CD4-positive, alpha-beta T cell (primary cell): ENCODE measurements around the gene RPL34. TPM values are rescaled to one million over a fixed set of nuclear protein-coding genes. Genes with fewer than 3 reads are reported as not detected.

Experiments used
- ATAC-seq: fragments of 200-7000 bp; cut with Tn5 transposase; one replicate; pipeline ENCODE4 v1.10.0; 2022; ENCODE audit warnings: mild to moderate bottlenecking; ENCODE audit not compliant: poor library complexity
- CTCF ChIA-PET: fragments of 350-600 bp; sonication (Branson Sonifier 250); formaldehyde crosslinking; loops from one replicate; lab custom pipeline; 2021; ENCODE audit warnings: antibody characterized with exemption, inconsistent platforms; lab: Charles Lee
- POLR2A ChIA-PET: fragments of 350-600 bp; sonication (Branson Sonifier 250); formaldehyde crosslinking; loops from one replicate; lab custom pipeline; 2021; ENCODE audit warnings: antibody characterized with exemption, inconsistent platforms; lab: Charles Lee
- DNase-seq, 14 experiments: peaks; one replicate each; pipeline ENCODE4 v3.0.0-alpha.2; 2013 to 2020; ENCODE audit warnings: mixed read lengths in 2 of 14
- H3K27ac ChIP-seq, 2 donors: one replicate each; pipeline versions ENCODE4 v1.5.1 to v1.7.0; 2013; ENCODE audit warnings: low read length in 2 of 2, low read depth in 1 of 2, mild to moderate bottlenecking in 1 of 2
- H3K27me3 ChIP-seq, 2 experiments: 1 replicate in 1 of 2; 2 replicates in 1 of 2; pipeline versions ENCODE4 v1.6.1 to v1.7.0; 2013; ENCODE audit warnings: low read length in 2 of 2, control low read depth in 1 of 2, mild to moderate bottlenecking in 1 of 2, moderate library complexity in 1 of 2; ENCODE audit not compliant: insufficient read depth in 2 of 2, control insufficient read depth in 1 of 2
- H3K36me3 ChIP-seq: one replicate; pipeline ENCODE4 v1.6.1; 2013; ENCODE audit warnings: low read length, control low read depth; ENCODE audit not compliant: insufficient read depth
- H3K4me1 ChIP-seq: one replicate; pipeline ENCODE4 v1.6.1; 2013; ENCODE audit warnings: low read length, control low read depth; ENCODE audit not compliant: insufficient read depth
- H3K4me3 ChIP-seq: one replicate; pipeline ENCODE4 v1.5.1; 2013; ENCODE audit warnings: mild to moderate bottlenecking, low read length, moderate library complexity
- H3K9me3 ChIP-seq, 2 experiments: 1 replicate in 1 of 2; 2 replicates in 1 of 2; pipeline versions ENCODE4 v1.6.1 to v1.7.0; 2013; ENCODE audit warnings: low read length in 2 of 2, mild to moderate bottlenecking in 2 of 2, control low read depth in 1 of 2, moderate library complexity in 1 of 2; ENCODE audit not compliant: control insufficient read depth in 1 of 2, insufficient read depth in 1 of 2
- H3K27ac Mint-ChIP-seq: one replicate; pipeline ENCODE4 v1.8.0; 2020; ENCODE audit warnings: mixed read lengths
- H3K27me3 Mint-ChIP-seq: one replicate; pipeline ENCODE4 v1.8.0; 2021; ENCODE audit warnings: mixed read lengths
- H3K36me3 Mint-ChIP-seq: one replicate; pipeline ENCODE4 v1.8.0; 2021; ENCODE audit warnings: low read depth, mixed read lengths
- H3K4me1 Mint-ChIP-seq: one replicate; pipeline ENCODE4 v1.8.0; 2021; ENCODE audit warnings: low read depth, mixed read lengths
- H3K4me3 Mint-ChIP-seq: one replicate; pipeline ENCODE4 v1.8.0; 2020; ENCODE audit warnings: mild to moderate bottlenecking, mixed read lengths
- H3K9me3 Mint-ChIP-seq: one replicate; pipeline ENCODE4 v1.8.0; 2020; ENCODE audit warnings: mixed read lengths
- intact Hi-C, 2 experiments: fragments of 100-400 bp; cut with DNase I in 1 of 2; cut with micrococcal nuclease in 1 of 2; formaldehyde crosslinking; loops; one replicate each; pipeline versions ENCODE4 v1.15.1 to v1.9.0; 2023 to 2025; cut with DNase I, micrococcal nuclease
- total RNA-seq, 174 experiments: library from RNA in 2 of 174; stranded (reverse) in 2 of 174; gene quantifications; one replicate each; pipeline ENCODE4 v1.2.3 and lab custom pipeline; 2021 to 2026
- TF ChIP-seq, protein P1 (sequence below): fragments of 200-600 bp; IDR thresholded peaks from one replicate; pipeline ENCODE4 v1.8.0; 2022; ENCODE audit warnings: antibody characterized with exemption, mild to moderate bottlenecking

The RPL34 gene
- total RNA-seq, 2 experiments from 2014 or later: 3,283 to 3,551 TPM

DNA sequence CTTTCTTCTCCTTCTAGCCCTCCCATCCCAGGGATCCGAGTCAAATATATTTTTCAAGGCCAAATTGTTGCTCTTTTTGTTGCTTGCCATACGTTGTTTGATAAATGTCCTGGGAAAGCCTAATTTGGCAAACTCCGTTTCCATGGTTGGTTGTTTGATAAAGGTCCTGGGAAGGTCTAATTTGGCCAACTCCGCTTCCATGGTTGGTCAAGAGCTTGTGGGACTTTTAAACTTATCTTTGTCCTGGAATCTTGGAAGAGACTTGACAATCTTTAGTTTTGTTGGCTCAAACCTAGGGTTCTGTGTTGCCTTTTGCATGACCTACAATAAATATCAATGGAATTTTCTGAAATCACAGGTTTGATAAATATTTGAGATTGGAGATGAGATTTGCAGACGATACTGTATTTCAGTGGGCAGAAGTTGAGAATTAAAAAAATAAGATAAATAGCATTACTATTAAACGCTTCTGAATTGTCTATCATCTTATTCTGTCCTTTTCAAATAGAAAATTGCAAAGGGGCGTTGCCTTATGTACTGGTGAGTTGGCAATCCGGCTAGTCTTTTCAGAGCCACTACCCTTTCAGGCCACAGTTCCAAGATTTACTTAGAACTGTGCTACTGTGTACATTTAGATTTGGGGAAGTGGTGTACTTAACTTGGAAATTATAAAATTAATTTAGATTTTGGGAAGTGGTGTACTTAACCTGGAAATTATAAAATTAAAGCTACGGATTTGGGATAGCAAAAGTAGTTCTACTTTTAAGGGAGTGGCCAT, 30.8 kb downstream of the RPL34 start:
- Histone ChIP-seq H3K9me3 (no peaks in the 10 kb centered on the region), H3K27ac (peak overlapping the region; percentile 84), H3K27me3 (no peaks in the 10 kb centered on the region), H3K4me1 (peaks cover 15% of the 10 kb centered on the region), H3K36me3 (peaks cover 5% of the 10 kb centered on the region), H3K4me3 (peak overlapping the region; percentile 85)
- ChIA-PET POLR2A (interaction anchor here (0.8 to 2.9 kb wide), 8 partner anchors 18 to 632 kb away, joined by 3 to 52 read pairs (median 4); partner anchors contain the start of genes LEF1 and RPL34), CTCF (interaction anchor here (0.7 to 1.5 kb wide), 3 partner anchors 23 to 632 kb away, joined by 3 read pairs; no protein-coding TSS in a partner anchor)
- Mint-ChIP-seq H3K27ac (peak overlapping the region; percentile 99), H3K27me3 (no peaks in the 10 kb centered on the region), H3K4me3 (peak overlapping the region; percentile 93), H3K4me1 (peaks cover 50% of the 10 kb centered on the region), H3K9me3 (no peaks in the 10 kb centered on the region), H3K36me3 (peaks cover 30% of the 10 kb centered on the region)
- intact Hi-C loops: loop anchor here (2.0 to 10.0 kb wide), 4 partner anchors 30 to 1164 kb away; partner anchors contain the start of genes CYP2U1 (in 1 of the 2), GAR1 (in 1 of the 2), HADH (in 1 of the 2) and RPL34 (in 1 of the 2)
- DNase-seq (peak in 2 of 14 experiments; percentile 22 to 27), ATAC-seq (no peak)
- TF ChIP-seq, protein P1, sequence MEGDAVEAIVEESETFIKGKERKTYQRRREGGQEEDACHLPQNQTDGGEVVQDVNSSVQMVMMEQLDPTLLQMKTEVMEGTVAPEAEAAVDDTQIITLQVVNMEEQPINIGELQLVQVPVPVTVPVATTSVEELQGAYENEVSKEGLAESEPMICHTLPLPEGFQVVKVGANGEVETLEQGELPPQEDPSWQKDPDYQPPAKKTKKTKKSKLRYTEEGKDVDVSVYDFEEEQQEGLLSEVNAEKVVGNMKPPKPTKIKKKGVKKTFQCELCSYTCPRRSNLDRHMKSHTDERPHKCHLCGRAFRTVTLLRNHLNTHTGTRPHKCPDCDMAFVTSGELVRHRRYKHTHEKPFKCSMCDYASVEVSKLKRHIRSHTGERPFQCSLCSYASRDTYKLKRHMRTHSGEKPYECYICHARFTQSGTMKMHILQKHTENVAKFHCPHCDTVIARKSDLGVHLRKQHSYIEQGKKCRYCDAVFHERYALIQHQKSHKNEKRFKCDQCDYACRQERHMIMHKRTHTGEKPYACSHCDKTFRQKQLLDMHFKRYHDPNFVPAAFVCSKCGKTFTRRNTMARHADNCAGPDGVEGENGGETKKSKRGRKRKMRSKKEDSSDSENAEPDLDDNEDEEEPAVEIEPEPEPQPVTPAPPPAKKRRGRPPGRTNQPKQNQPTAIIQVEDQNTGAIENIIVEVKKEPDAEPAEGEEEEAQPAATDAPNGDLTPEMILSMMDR: no peak

DNA sequence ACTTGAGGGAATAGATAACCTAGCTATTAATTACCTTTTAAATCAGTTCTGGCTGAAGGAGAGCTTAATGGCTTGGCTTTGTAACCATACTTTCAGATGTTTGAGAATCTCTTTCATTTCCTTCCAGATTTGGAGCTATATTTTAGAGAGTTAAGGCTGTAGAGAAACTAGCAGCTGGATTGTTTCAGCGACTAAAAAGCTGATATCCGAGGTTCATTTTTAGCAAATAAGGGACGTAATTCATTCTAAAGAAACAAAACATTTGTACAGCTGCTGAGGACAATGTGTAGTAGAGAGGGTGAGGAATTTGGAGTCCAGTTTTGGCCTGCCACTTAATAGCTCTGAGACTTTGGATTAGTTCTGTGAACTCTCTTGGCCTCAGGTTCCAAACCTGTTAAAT, 42.3 kb downstream of the RPL34 start:
- H3K9me3 ChIP-seq: no peaks in the 10 kb centered on the region
- no peak overlapping the region for H3K4me3 Mint-ChIP-seq
- H3K4me3 ChIP-seq: no peak overlapping the region
- no peak overlapping the region for H3K27ac Mint-ChIP-seq
- H3K36me3 ChIP-seq: peaks cover 65% of the 10 kb centered on the region
- H3K4me1 ChIP-seq: no peaks in the 10 kb centered on the region
- TF ChIP-seq, protein P1: no peak
- no peaks in the 10 kb centered on the region for H3K27me3 ChIP-seq
- DNase-seq (no peak), ATAC-seq (no peak)
- no peak overlapping the region for H3K27ac ChIP-seq
- ChIA-PET CTCF (interaction anchor here (0.7 kb wide), 1 partner anchor 57 kb away, joined by 3 read pairs; no protein-coding TSS in a partner anchor), POLR2A (interaction anchor here (1.2 kb wide), 1 partner anchor 13 kb away, joined by 5 read pairs; the partner anchor contains the start of gene OSTC)
- peaks cover 88% of the 10 kb centered on the region for H3K36me3 Mint-ChIP-seq
- H3K4me1 Mint-ChIP-seq: peaks cover 7% of the 10 kb centered on the region
- H3K27me3 Mint-ChIP-seq: no peaks in the 10 kb centered on the region
- H3K9me3 Mint-ChIP-seq: no peaks in the 10 kb centered on the region
- intact Hi-C loops: no loop called here

DNA sequence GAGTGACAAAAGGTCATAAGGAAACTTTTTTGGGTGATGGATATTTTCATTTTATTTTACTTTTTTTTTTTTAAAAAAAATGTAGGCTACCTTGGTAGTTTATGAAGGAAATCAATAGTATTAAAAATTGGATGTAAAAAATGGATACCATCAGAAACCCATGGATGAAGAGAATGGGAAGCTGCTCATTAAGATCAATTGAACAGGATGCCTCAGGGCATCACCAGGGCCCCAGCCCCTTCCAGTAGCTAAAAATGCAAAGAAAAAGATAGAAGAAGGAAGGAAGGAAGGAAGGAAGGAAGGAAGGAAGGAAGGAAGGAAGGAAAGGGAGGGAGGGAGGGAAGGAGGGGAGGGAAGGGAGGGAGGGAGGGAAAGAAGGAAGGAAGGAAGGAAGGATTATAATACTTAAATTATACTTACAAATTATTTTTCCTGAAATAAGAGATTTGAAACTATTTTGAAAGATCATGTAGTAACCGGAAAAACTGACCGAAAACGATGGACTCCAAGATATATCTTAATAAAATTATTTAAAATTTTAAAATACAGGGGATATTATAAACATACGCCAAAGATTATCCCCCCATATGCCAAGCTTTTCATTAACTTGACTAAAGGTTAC, 54.1 kb downstream of the RPL34 start:
- POLR2A ChIA-PET: interaction anchor here (0.8 to 1.3 kb wide), 2 partner anchors 24 to 50 kb away, joined by 3 read pairs; partner anchors contain the start of gene OSTC
- no peak overlapping the region for H3K27ac Mint-ChIP-seq
- no peak for ATAC-seq

More for the DNA sequence above, 54.1 kb downstream of the RPL34 start:
- Mint-ChIP-seq H3K4me1 (no peaks in the 10 kb centered on the region), H3K9me3 (no peaks in the 10 kb centered on the region), H3K36me3 (peaks cover 17% of the 10 kb centered on the region), H3K4me3 (no peak overlapping the region), H3K27me3 (no peaks in the 10 kb centered on the region)
- Histone ChIP-seq H3K9me3 (no peaks in the 10 kb centered on the region), H3K36me3 (no peaks in the 10 kb centered on the region), H3K27me3 (no peaks in the 10 kb centered on the region), H3K4me1 (no peaks in the 10 kb centered on the region), H3K27ac (no peak overlapping the region), H3K4me3 (no peak overlapping the region)
- CTCF ChIA-PET: no interaction called here
- intact Hi-C loops: no loop called here
- TF ChIP-seq, protein P1: no peak
- no peak for DNase-seq

Other genes starting within 250 kb of the RPL34 start
- gene OSTC, start 30.0 kb downstream of the RPL34 start, total RNA-seq: 10 to 100 TPM; 21.8 to 25.5 TPM
- not detected for gene ETNPPL, start 142.5 kb downstream of the RPL34 start, total RNA-seq